Ovary (tissue), 3 donors: ENCODE measurements around the gene PGLYRP2.

Source experiments
- EP300 ChIP-seq: sonication (generic); formaldehyde crosslinking; IDR thresholded peaks from one replicate; pipeline ENCODE4 v1.6.1; 2017; ENCODE audit warnings: antibody characterized with exemption
- POLR2A ChIP-seq: fragments of 450-650 bp; IDR thresholded peaks from one replicate; pipeline ENCODE4 v1.6.1; 2017; ENCODE audit warnings: antibody characterized with exemption, mild to moderate bottlenecking, moderate library complexity
- TF ChIP-seq, protein P1 (sequence below), 3 donors: fragments of 450-650 bp in 2 of 3; fragments of 200-600 bp in 1 of 3; IDR thresholded peaks; one replicate each; pipeline versions ENCODE4 v1.5.1 to v1.8.0; 2016 to 2022; ENCODE audit warnings: antibody characterized with exemption in 3 of 3, mild to moderate bottlenecking in 1 of 3
- donor health status: DM: no; HTN: no; CAD: no.

DNA sequence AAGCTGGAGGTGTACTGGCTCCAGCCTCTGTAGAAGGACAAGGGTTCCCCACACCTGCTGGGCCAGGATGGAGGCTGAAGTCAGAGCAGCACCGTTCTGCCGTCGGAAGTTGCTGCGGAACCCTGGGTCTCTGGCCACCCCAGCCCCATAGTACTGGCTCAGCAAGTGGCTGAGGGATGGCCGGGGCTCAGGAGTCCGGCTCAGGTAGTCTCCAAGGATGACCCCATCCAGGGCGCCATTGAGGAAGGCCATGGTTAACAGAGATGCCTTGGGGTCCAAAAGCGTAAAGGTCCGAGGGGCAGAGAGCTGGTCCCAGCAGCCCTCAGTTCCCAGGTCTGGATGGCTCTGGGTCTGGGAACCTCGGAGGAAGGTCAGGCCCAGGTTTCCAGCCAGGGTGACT lies 3.7 kb downstream of the PGLYRP2 start:
- TF ChIP-seq, protein P1, sequence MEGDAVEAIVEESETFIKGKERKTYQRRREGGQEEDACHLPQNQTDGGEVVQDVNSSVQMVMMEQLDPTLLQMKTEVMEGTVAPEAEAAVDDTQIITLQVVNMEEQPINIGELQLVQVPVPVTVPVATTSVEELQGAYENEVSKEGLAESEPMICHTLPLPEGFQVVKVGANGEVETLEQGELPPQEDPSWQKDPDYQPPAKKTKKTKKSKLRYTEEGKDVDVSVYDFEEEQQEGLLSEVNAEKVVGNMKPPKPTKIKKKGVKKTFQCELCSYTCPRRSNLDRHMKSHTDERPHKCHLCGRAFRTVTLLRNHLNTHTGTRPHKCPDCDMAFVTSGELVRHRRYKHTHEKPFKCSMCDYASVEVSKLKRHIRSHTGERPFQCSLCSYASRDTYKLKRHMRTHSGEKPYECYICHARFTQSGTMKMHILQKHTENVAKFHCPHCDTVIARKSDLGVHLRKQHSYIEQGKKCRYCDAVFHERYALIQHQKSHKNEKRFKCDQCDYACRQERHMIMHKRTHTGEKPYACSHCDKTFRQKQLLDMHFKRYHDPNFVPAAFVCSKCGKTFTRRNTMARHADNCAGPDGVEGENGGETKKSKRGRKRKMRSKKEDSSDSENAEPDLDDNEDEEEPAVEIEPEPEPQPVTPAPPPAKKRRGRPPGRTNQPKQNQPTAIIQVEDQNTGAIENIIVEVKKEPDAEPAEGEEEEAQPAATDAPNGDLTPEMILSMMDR (IDR thresholded peaks at IDR 0.05): no peak
- TF ChIP-seq EP300: no peak
- no peak for TF ChIP-seq POLR2A
